ENCODE measurements around the gene ANXA2. TPM values are rescaled to one million over a fixed set of nuclear protein-coding genes. Genes with fewer than 3 reads are reported as not detected.

ANXA2 gene
- total and polyA plus RNA-seq, 2 experiments from 2014 or later, result 202 to 225 TPM

- Histone ChIP-seq H4K20me1 (replicated peaks; ENCODE audit: insufficient read depth) (peaks cover 12% of the 10 kb centered on the region; the same call in 1 of the 2 replicates), H3K36me3 (ENCODE audit: insufficient read depth) (no peaks in the 10 kb centered on the region), H3F3A (replicated peaks; ENCODE audit: low read depth) (peaks cover 6% of the 10 kb centered on the region; the same call in 1 of the 2 replicates), H3K4me3 (no peak overlapping the region), H3K27me3 (ENCODE audit: insufficient read depth) (peaks cover 20% of the 10 kb centered on the region), H3K4me1 (ENCODE audit: insufficient read depth) (peaks cover 62% of the 10 kb centered on the region), H3K4me2 (peak overlapping the region; percentile 83; the same call in 1 of the 2 replicates), H3K9me2 (ENCODE audit: insufficient read depth) (no peaks in the 10 kb centered on the region), H3K27ac (ENCODE audit: low read depth) (no peak overlapping the region), H2AFZ (no peak overlapping the region), H3K79me2 (replicated peaks; ENCODE audit: insufficient read depth) (peaks cover 60% of the 10 kb centered on the region)
- Mint-ChIP-seq H3K4me3 (no peak overlapping the region), H3K4me1 (peaks cover 69% of the 10 kb centered on the region), H3K27ac (no peak overlapping the region), H3K9me3 (no peaks in the 10 kb centered on the region), H3K36me3 (ENCODE audit: low read depth) (no peaks in the 10 kb centered on the region; the same call in 1 of the 3 replicates), H3K27me3 (ENCODE audit: insufficient read depth, low read depth, poor library complexity) (peaks cover 12% of the 10 kb centered on the region)
- ATAC-seq, result no peak
- TF ChIP-seq POLR2AphosphoS5 (IDR thresholded peaks at IDR 0.05; ENCODE audit: low read depth), result no peak
- no peak for TF ChIP-seq REST (IDR thresholded peaks at IDR 0.05; ENCODE audit: unreplicated experiment)
- TF ChIP-seq CTCF (conservative IDR thresholded peaks at IDR 0.05; ENCODE audit: low read depth in 2 of 2), result no peak
- no peak for TF ChIP-seq ETS1 (IDR thresholded peaks at IDR 0.05)
- no peak for TF ChIP-seq ZNF462 (CRISPR knock-in tag; IDR thresholded peaks at IDR 0.05)
- no peak for TF ChIP-seq ZNF331 (CRISPR knock-in tag; IDR thresholded peaks at IDR 0.05; ENCODE audit: low read depth)
- TF ChIP-seq EZH2phosphoT487 (IDR thresholded peaks at IDR 0.05; ENCODE audit: unreplicated experiment), result no peak
- TF ChIP-seq JUNB (IDR thresholded peaks at IDR 0.05; ENCODE audit: unreplicated experiment), result no peak
- no peak for TF ChIP-seq NANOG (IDR thresholded peaks at IDR 0.05; ENCODE audit: borderline replicate concordance)
- TF ChIP-seq ZNF114 (CRISPR knock-in tag; IDR thresholded peaks at IDR 0.05), result no peak
- no peak for TF ChIP-seq EZH2 (IDR thresholded peaks at IDR 0.05; ENCODE audit: low read depth, unreplicated experiment)
- no peak for TF ChIP-seq STAT1 (IDR thresholded peaks at IDR 0.05; ENCODE audit: unreplicated experiment)
- no peak for TF ChIP-seq CREB1 (CRISPR knock-in tag; IDR thresholded peaks at IDR 0.05; ENCODE audit: low read depth)
- DNase-seq (ENCODE audit: low spot score), result no peak
These were observed 2.3 kb downstream of the ANXA2 start for GRCh38 chr15:60395276-60396011.

Data from GM23338 (cell line).